Measurements from ENCODE around the gene NUP93.

- TF ChIP-seq, protein P1, sequence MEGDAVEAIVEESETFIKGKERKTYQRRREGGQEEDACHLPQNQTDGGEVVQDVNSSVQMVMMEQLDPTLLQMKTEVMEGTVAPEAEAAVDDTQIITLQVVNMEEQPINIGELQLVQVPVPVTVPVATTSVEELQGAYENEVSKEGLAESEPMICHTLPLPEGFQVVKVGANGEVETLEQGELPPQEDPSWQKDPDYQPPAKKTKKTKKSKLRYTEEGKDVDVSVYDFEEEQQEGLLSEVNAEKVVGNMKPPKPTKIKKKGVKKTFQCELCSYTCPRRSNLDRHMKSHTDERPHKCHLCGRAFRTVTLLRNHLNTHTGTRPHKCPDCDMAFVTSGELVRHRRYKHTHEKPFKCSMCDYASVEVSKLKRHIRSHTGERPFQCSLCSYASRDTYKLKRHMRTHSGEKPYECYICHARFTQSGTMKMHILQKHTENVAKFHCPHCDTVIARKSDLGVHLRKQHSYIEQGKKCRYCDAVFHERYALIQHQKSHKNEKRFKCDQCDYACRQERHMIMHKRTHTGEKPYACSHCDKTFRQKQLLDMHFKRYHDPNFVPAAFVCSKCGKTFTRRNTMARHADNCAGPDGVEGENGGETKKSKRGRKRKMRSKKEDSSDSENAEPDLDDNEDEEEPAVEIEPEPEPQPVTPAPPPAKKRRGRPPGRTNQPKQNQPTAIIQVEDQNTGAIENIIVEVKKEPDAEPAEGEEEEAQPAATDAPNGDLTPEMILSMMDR (IDR thresholded peaks at IDR 0.05) = no peak
- no peak for TF ChIP-seq EP300 (IDR thresholded peaks at IDR 0.05)
Measured at GRCh38 chr16:56780646-56781045, 50.7 kb downstream of the NUP93 start.
